ENCODE data around the gene FAM98B.

DNA sequence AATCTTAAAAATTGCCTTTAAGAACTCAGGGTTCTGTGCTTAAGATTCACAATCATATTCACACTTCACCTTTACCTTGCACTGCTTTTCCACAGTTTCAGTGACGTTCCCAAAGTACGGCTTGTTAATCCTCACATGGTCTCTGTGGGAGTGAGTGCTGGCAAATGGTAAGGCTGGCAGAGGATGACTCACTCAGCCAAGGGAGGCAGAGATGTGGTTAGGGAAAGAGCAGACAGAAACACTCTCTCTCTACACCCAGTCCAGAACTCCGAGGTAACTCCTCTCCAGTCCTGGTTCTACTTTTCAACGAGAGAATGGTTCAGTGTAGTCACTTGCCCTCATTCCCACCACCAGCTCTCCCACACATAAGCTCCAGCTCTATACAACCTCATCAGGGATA is 77.6 kb downstream of the FAM98B start:
- TF ChIP-seq, protein P1, sequence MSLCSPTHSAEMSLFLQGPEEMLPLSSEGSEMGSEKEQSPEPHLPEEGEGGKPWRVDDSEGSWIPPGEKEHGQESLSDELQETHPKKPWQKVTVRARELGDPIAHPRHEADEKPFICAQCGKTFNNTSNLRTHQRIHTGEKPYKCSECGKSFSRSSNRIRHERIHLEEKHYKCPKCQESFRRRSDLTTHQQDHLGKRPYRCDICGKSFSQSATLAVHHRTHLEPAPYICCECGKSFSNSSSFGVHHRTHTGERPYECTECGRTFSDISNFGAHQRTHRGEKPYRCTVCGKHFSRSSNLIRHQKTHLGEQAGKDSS (CRISPR knock-in tag; IDR thresholded peaks at IDR 0.05; ENCODE audit: borderline replicate concordance, low read depth), result no peak
- TF ChIP-seq NR2C2 (CRISPR knock-in tag; IDR thresholded peaks at IDR 0.05; ENCODE audit: borderline replicate concordance), result no peak
